A673 (cell line): ENCODE measurements around the gene ZBTB16.

Experiments
- EZH2 ChIP-seq: fragments of 200-600 bp; sonication (generic); IDR thresholded peaks from 2 replicates; pipeline ENCODE4 v1.6.1; 2017; ENCODE audit warnings: borderline replicate concordance, low read depth, mild to moderate bottlenecking, mixed read lengths, antibody characterized with exemption, low read length; ENCODE audit not compliant: poor library complexity, severe bottlenecking
- TF ChIP-seq, protein P1 (sequence below): fragments of 300-800, 200-600 bp; sonication (generic); conservative IDR thresholded peaks from 2 replicates; pipeline ENCODE4 v1.5.1; 2017; ENCODE audit warnings: low read depth, mild to moderate bottlenecking, antibody characterized with exemption, low read length, moderate library complexity, mixed read lengths

DNA sequence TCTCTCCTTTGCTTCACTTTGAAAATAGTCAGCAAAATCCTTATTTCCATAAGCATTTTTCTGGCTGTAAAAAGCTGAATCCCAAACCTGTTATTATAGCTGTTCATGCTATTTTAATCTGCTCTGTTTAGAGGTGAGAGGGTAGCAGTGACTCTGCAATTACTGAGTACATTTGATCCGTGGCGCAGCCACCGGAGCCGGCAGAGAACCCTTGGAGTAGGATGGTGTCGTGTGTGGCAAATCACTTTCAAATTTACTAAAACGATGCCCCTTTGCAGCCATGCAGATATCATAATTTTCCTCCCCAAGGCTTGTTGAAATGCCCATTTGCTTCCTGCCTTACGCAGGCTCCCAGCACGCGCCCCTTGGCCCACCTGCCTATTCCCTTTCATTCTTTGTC is 69.6 kb downstream of the ZBTB16 start:
- TF ChIP-seq, protein P1, sequence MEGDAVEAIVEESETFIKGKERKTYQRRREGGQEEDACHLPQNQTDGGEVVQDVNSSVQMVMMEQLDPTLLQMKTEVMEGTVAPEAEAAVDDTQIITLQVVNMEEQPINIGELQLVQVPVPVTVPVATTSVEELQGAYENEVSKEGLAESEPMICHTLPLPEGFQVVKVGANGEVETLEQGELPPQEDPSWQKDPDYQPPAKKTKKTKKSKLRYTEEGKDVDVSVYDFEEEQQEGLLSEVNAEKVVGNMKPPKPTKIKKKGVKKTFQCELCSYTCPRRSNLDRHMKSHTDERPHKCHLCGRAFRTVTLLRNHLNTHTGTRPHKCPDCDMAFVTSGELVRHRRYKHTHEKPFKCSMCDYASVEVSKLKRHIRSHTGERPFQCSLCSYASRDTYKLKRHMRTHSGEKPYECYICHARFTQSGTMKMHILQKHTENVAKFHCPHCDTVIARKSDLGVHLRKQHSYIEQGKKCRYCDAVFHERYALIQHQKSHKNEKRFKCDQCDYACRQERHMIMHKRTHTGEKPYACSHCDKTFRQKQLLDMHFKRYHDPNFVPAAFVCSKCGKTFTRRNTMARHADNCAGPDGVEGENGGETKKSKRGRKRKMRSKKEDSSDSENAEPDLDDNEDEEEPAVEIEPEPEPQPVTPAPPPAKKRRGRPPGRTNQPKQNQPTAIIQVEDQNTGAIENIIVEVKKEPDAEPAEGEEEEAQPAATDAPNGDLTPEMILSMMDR, result no peak
- no peak for TF ChIP-seq EZH2
